Ureter (tissue), 1 donor: ENCODE measurements around the gene ZSCAN21. TPM values are rescaled to one million over a fixed set of nuclear protein-coding genes. Genes with fewer than 3 reads are reported as not detected.
"Not testable (repeated sequence)": the region's sequence is repeated elsewhere in the genome, so short reads cannot be mapped to it uniquely, and the experiment has no call there.

Experiments
- DNase-seq: peaks from one replicate; pipeline ENCODE4 v3.0.0-alpha.2; 2020; ENCODE audit warnings: low spot score
- total RNA-seq: library from RNA; stranded (reverse); gene quantifications from one replicate; pipeline ENCODE4 v1.2.4, GENCODE V29; 2023
- donor health status: DM: yes; HTN: yes; CAD: no.

Gene ZSCAN21
- 13.3 TPM for total RNA-seq

GRCh38 chr7:100049441-100050291 lies at the start of gene ZSCAN21:
TSS of gene ZSCAN21 (plus strand) at chr7:100049774. CDS start at chr7:100057007, 7,233 bp downstream.
- peak; percentile 87 for DNase-seq

GRCh38 chr7:100000239-100000638 lies 49.3 kb upstream of the ZSCAN21 start:
- DNase-seq: no peak

GRCh38 chr7:100003711-100004661 lies 45.6 kb upstream of the ZSCAN21 start:
- no peak for DNase-seq

- no peak for DNase-seq
Observed at GRCh38 chr7:100007887-100008286, 41.7 kb upstream of the ZSCAN21 start.

- peak; percentile 72 for DNase-seq
Observed at GRCh38 chr7:100008525-100008924, 41.0 kb upstream of the ZSCAN21 start.

- DNase-seq: not testable (repeated sequence)
Observed at GRCh38 chr7:100009952-100010351, 39.6 kb upstream of the ZSCAN21 start.

GRCh38 chr7:100010901-100011300 lies 38.7 kb upstream of the ZSCAN21 start:
- no peak for DNase-seq

GRCh38 chr7:100011516-100011915 lies 38.1 kb upstream of the ZSCAN21 start:
- no peak for DNase-seq

- not testable (repeated sequence) for DNase-seq
Observed at GRCh38 chr7:100012385-100013327, 36.9 kb upstream of the ZSCAN21 start.

GRCh38 chr7:100013328-100013676 lies 36.3 kb upstream of the ZSCAN21 start:
- no peak for DNase-seq

- DNase-seq: peak; percentile 89
Observed at GRCh38 chr7:100015232-100016214, 34.1 kb upstream of the ZSCAN21 start, which contains the start of gene ZKSCAN1. TSS of gene ZKSCAN1 (plus strand) at chr7:100015596. CDS start at chr7:100023507, 7,911 bp downstream.

- no peak for DNase-seq
Observed at GRCh38 chr7:100016215-100016901, 33.2 kb upstream of the ZSCAN21 start.

GRCh38 chr7:100017300-100017699 lies 32.3 kb upstream of the ZSCAN21 start:
- no peak for DNase-seq

GRCh38 chr7:100017875-100018274 lies 31.7 kb upstream of the ZSCAN21 start:
- no peak for DNase-seq

GRCh38 chr7:100019908-100020307 lies 29.7 kb upstream of the ZSCAN21 start:
- DNase-seq: no peak

GRCh38 chr7:100021297-100021696 lies 28.3 kb upstream of the ZSCAN21 start:
- DNase-seq: no peak

- peak; percentile 69 for DNase-seq
Observed at GRCh38 chr7:100022621-100023020, 27.0 kb upstream of the ZSCAN21 start.

- DNase-seq: no peak
Observed at GRCh38 chr7:100023526-100023925, 26.0 kb upstream of the ZSCAN21 start.

- no peak for DNase-seq
Observed at GRCh38 chr7:100024020-100024619, 25.5 kb upstream of the ZSCAN21 start.
